GM12865 (cell line): ENCODE results near the gene C1orf74.

Source experiments
- DNase-seq: peaks from one replicate; pipeline ENCODE4 v3.0.0; 2010; ENCODE audit warnings: low read depth
- H3K4me3 ChIP-seq: 2 replicates; pipeline ENCODE4 v1.5.1; 2011; ENCODE audit warnings: mild to moderate bottlenecking, low read depth, low read length, control low read depth
- TF ChIP-seq, protein P1 (sequence below): IDR thresholded peaks from 2 replicates; pipeline ENCODE4 v1.5.1; 2011; ENCODE audit warnings: low read length, control low read depth, low read depth, inconsistent platforms; ENCODE audit not compliant: insufficient read depth; ENCODE audit errors: missing control alignments

The C1orf74 gene

DNA sequence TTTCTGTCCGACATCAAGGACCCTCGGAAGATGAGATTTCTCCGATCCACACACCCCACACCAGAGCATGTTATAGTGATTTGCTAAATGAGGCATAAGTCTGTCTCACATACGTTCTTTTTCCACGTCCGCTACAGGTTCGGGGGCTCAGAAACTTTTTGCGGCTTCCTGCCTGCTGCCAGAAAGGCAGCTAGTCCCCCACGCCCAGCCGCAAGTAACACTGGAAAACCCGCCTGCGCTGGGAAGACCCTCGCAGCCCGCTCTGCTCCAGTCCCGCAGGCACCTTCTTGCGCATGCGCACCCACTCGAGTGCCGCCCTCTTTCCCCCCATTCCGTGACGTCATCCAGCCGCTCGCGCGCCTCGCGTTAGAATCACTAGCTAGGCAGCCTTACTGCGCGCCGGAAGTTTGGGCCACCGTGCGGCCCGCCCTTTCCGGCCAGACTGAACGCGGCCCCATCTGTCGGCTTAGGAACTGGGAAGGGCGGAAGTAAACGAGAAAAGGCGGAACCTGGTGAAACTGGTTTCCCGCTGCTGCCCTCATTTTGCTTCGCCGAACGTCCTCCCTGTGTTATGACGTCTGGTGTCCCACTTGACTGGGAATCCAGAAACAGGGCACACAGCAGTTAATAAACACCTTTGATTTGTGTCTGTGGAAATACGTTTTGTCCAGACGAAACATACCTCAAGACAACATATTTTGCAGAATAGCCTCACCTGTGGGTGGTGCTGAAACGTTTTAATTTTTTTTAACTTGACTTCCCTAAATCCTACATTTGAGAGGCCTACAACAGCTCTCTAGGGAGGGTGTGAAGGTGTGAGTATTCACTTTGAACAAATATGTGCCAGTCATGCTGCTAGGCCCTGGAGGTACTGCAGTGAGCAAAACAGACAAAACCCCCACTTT, at the start of gene C1orf74:
TSS of gene C1orf74 (minus strand) at position 295 of the 905 bp plus-strand sequence. CDS start 925 bp downstream, outside the sequence.
- peak within 1 kb of the TSS; percentile 95 for H3K4me3 ChIP-seq
- TF ChIP-seq, protein P1, sequence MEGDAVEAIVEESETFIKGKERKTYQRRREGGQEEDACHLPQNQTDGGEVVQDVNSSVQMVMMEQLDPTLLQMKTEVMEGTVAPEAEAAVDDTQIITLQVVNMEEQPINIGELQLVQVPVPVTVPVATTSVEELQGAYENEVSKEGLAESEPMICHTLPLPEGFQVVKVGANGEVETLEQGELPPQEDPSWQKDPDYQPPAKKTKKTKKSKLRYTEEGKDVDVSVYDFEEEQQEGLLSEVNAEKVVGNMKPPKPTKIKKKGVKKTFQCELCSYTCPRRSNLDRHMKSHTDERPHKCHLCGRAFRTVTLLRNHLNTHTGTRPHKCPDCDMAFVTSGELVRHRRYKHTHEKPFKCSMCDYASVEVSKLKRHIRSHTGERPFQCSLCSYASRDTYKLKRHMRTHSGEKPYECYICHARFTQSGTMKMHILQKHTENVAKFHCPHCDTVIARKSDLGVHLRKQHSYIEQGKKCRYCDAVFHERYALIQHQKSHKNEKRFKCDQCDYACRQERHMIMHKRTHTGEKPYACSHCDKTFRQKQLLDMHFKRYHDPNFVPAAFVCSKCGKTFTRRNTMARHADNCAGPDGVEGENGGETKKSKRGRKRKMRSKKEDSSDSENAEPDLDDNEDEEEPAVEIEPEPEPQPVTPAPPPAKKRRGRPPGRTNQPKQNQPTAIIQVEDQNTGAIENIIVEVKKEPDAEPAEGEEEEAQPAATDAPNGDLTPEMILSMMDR: no peak
- peak; percentile 98 for DNase-seq

DNA sequence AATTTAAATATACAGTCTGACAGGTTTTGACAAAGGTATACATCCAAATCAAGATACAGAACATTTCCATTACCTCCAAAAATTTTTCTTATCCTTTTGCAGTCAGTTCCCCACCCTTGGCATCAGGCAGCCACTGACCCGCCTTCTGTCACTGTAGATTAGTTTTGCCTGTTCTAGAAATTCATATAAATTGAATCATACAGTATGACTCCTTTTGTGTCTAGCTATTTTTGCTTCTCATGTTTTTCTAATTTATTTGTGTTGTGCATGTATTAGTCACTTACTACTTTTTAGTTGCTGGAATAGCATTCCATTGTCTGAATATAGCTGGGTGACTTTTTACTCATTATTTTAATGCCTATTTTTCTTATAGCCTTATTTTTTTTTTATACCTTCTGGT, 47.3 kb upstream of the C1orf74 start:
- DNase-seq: no peak
- TF ChIP-seq, protein P1: no peak
- no peak overlapping the region for H3K4me3 ChIP-seq

- TF ChIP-seq, protein P1: no peak
- H3K4me3 ChIP-seq: no peak overlapping the region
- no peak for DNase-seq
Observed at GRCh38 chr1:209830722-209831121, 46.4 kb upstream of the C1orf74 start.

DNA sequence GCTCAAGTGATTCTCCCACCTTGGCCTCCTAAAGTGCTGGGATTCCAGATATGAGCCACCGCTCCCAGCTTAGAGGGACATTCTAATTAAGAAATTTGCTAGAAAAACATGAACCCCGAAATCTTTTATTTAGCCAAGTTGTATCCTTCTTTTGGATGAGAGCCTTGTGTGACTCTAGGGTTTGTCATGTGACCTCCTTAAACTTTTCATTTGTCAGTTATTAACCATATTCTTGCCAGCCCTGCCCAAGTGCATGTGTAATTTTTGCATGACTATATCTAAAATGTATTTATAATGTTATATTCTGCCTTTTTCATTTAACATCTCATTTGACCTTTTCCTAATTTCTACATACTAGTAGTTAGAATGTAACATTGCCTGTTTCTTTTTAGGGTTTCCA, 45.4 kb upstream of the C1orf74 start:
- no peak overlapping the region for H3K4me3 ChIP-seq
- TF ChIP-seq, protein P1: no peak
- DNase-seq: no peak

DNA sequence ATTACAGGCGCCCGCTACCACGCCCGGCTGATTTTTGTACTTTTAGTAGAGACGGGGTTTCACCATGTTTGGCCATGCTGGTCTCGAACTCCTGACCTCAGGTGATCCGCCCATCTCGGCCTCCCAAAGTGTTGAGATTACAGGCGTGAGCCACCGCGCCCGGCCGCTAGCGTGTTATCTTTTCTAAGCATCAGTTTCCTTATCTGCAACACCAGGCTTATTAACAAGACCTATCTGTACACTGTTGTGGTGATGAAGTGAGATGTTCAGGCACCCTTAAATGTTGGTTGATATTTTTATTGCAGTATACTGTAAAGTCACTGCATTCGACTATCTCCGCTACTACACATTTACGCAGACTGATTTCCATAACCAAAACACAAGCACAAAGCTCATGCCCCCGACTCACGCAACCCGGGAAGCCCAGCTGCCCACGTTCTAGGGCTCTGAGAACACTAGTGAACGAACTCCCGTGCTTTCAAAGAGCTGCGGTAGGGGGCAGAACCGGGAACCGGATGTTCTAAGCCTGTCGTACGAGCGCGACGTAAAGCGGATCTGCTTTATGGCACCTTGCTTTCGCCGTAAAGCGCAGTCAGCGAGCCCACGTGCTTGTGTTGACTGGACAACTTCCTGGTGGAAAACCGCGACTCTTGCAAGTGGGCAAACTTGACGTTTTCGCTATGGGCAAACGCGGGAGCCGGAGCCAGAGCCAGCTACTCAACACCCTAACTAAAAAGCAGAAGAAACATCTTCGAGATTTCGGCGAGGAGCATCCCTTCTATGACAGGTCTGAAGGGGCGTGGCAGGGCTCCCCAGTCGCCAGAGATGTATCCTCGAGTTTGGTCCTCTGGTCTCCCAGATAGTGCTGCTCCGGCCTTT, 43.3 kb upstream of the C1orf74 start, which contains the start of gene UTP25:
TSS of gene UTP25 (plus strand) at position 589 of the 879 bp plus-strand sequence. CDS start at position 681, 92 bp downstream.
- TF ChIP-seq, protein P1: peak; percentile 71
- H3K4me3 ChIP-seq: peak within 1 kb of the TSS; percentile 78
- DNase-seq: peak; percentile 98

DNA sequence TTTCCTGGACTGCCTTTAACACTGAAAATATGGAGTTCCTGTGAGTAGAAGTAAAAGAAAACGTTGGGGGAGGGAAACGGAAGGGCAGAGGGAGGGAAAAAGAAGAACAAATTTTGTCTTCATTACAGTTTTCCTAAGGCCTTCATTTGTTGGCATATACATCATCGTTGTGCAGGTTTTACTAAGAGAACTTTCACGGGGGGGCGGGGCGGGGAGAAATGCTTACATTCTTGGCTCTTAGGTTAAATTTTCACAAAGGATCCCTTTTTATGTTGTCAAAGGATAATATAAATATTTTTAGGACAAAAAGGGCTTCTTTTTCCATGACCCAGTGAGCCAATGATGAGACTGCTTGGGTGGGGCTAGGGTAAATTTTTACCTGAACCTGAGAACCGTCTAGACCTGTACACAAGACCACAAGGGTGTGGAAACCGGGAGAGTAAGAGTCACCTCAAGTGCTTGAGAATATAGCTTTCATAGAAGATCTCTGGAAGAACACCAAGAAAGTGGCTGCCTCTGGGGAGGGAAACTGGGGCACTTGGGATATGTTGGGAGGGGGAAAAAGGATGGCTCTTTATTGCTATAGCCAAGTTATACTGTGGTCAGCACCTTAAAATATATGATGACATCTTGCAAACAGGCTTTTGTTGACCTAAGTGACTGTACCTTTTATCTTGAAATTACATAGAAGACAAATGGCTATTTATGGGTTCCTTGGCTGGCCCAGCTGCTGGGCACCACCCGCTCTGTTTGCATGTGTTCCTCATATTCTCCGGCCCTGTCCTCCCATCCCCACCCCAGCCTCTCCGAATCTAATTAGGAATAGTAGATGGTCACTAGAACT, 41.5 kb upstream of the C1orf74 start:
- H3K4me3 ChIP-seq: no peak overlapping the region
- DNase-seq: no peak
- TF ChIP-seq, protein P1: no peak
